T-helper 1 cell treated with Interleukin-12 subunit alpha and Interleukin-12 subunit beta and Interleukin-4 antibody, amounts not matched to agents 30 ng/mL and 1 ng/mL, for 36 hours (primary cell): ENCODE data around the gene USP28. TPM values are rescaled to one million over a fixed set of nuclear protein-coding genes. Genes with fewer than 3 reads are reported as not detected.
"Not testable (repeated sequence)": the region's sequence is repeated elsewhere in the genome, so short reads cannot be mapped to it uniquely, and the experiment has no call there.

Experiments
- intact Hi-C: fragments of 100-400 bp; cut with micrococcal nuclease; formaldehyde crosslinking; loops from one replicate; pipeline ENCODE4 v1.15.1; 2024
- total RNA-seq: library from RNA; stranded (reverse); gene quantifications from 2 replicates; pipeline ENCODE4 v1.2.3, GENCODE V29; 2022

Gene USP28
- total RNA-seq, 1 donor from 2014 or later = 47.8 TPM

- intact Hi-C loops = no loop called here
Measured at GRCh38 chr11:113778111-113778910, 97.1 kb downstream of the USP28 start.

GRCh38 chr11:113774174-113774503 is 101.2 kb downstream of the USP28 start:
- intact Hi-C loops = loop anchor here (1.0 to 5.0 kb wide), 3 partner anchors 187 to 1687 kb away; partner anchors contain the start of genes SDHD and TIMM8B

- intact Hi-C loops = loop anchor here (1.0 to 5.0 kb wide), 14 partner anchors 23 to 1903 kb away; partner anchors contain the start of genes ALG9, C11orf71, CFAP68 and FDXACB1
Measured at GRCh38 chr11:113773416-113774173, 101.8 kb downstream of the USP28 start, which contains the start of gene ZW10. Gene ZW10, minus strand, starts transcription at chr11:113773692. Its CDS starts 26 bp downstream, at chr11:113773666.

- intact Hi-C loops = loop anchor here (1.0 to 5.0 kb wide), 12 partner anchors 24 to 1902 kb away; partner anchors contain the start of genes ALG9, C11orf71, CFAP68 and FDXACB1
Measured at GRCh38 chr11:113773092-113773415, 102.3 kb downstream of the USP28 start.

- intact Hi-C loops = loop anchor here (2.0 to 5.0 kb wide), 7 partner anchors 25 to 1901 kb away; partner anchors contain the start of genes ALG9, CFAP68, FDXACB1 and SDHD
Measured at GRCh38 chr11:113771964-113772363, 103.4 kb downstream of the USP28 start.

- intact Hi-C loops = no loop called here
Measured at GRCh38 chr11:113764527-113765219, 110.7 kb downstream of the USP28 start.

GRCh38 chr11:113763040-113763439 is 112.3 kb downstream of the USP28 start:
- intact Hi-C loops = not testable (repeated sequence)

GRCh38 chr11:113760241-113760640 is 115.1 kb downstream of the USP28 start:
- intact Hi-C loops = no loop called here

- intact Hi-C loops = no loop called here
Measured at GRCh38 chr11:113752932-113753331, 122.4 kb downstream of the USP28 start.

Other genes with a start within 250 kb of the USP28 start
- 0.49 and 1.2 TPM in 2 replicates for gene TMPRSS5, start 169.3 kb downstream of the USP28 start, total RNA-seq
- 18.7 and 19.3 TPM in 2 replicates for gene ZW10, start 101.9 kb downstream of the USP28 start, total RNA-seq
- not detected in 2 replicates for gene CLDN25, start 95.8 kb downstream of the USP28 start, total RNA-seq
- not detected in 2 replicates for gene HTR3B, start 29.2 kb upstream of the USP28 start, total RNA-seq
- not detected in 2 replicates for gene HTR3A, start 99.5 kb upstream of the USP28 start, total RNA-seq
- 4.8 and 5.8 TPM in 2 replicates for gene ZBTB16, start 184.1 kb upstream of the USP28 start, total RNA-seq